NCI-H460 (cell line): ENCODE results near the gene KLHL26. TPM values are rescaled to one million over a fixed set of nuclear protein-coding genes. Genes with fewer than 3 reads are reported as not detected.

ENCODE experiments used
- DNase-seq: peaks from one replicate; pipeline ENCODE4 v3.0.0-alpha.2; 2016; ENCODE audit warnings: low read depth; ENCODE audit errors: extremely low read depth
- small RNA-seq, 2 experiments: library from RNA; depleted of rRNA; stranded (forward); fragments of <200 nt; gene quantifications; one replicate each; pipeline ENCODE3, GENCODE V24; 2014
- total RNA-seq: library from RNA; depleted of rRNA; stranded (reverse); fragments of >200 nt; shearing (Covaris generic); gene quantifications from 2 replicates; pipeline ENCODE4 v1.2.3, GENCODE V29; 2014; rRNA removed

Gene KLHL26
- total RNA-seq, 1 experiment from 2014 or later, result 6.4 TPM

GRCh38 chr19:18710996-18711751 is 74.3 kb downstream of the KLHL26 start:
- DNase-seq, result no peak

GRCh38 chr19:18711893-18712292 is 75.1 kb downstream of the KLHL26 start:
- DNase-seq, result no peak

GRCh38 chr19:18712981-18713380 is 76.2 kb downstream of the KLHL26 start:
- no peak for DNase-seq

GRCh38 chr19:18713550-18714117 is 76.8 kb downstream of the KLHL26 start:
- no peak for DNase-seq

GRCh38 chr19:18715416-18715815 is 78.6 kb downstream of the KLHL26 start:
- DNase-seq, result no peak

- no peak for DNase-seq
Measured at GRCh38 chr19:18716857-18717256, 80.0 kb downstream of the KLHL26 start.

- DNase-seq, result no peak
Measured at GRCh38 chr19:18717601-18718000, 80.8 kb downstream of the KLHL26 start.

- no peak for DNase-seq
Measured at GRCh38 chr19:18718015-18718526, 81.2 kb downstream of the KLHL26 start.

- no peak for DNase-seq
Measured at GRCh38 chr19:18718846-18719458, 82.1 kb downstream of the KLHL26 start.

- DNase-seq, result no peak
Measured at GRCh38 chr19:18719541-18719940, 82.7 kb downstream of the KLHL26 start.

Small RNAs within 50 kb of the gene (small RNA-seq; reads per million reads assigned to genes)
- gene RN7SL155P, result 0 reads per million in 2 experiments

Other genes starting within 250 kb of the KLHL26 start
- not detected in 2 replicates for gene LRRC25, start 239.4 kb upstream of the KLHL26 start, total RNA-seq
- gene SSBP4, start 217.6 kb upstream of the KLHL26 start, total RNA-seq, result 31.0 and 46.3 TPM in 2 replicates
- gene ISYNA1, start 198.9 kb upstream of the KLHL26 start, total RNA-seq, result 1.2 and 1.4 TPM in 2 replicates
- gene ELL, start 115.0 kb upstream of the KLHL26 start, total RNA-seq, result 6.7 and 8.2 TPM in 2 replicates
- gene FKBP8, start 93.5 kb upstream of the KLHL26 start, total RNA-seq, result 100.0 and 122 TPM in 2 replicates
- gene KXD1, start 79.2 kb upstream of the KLHL26 start, total RNA-seq, result 91.5 and 108 TPM in 2 replicates
- 1,097 and 1,144 TPM in 2 replicates for gene UBA52, start 65.2 kb upstream of the KLHL26 start, total RNA-seq
- 27.9 and 46.6 TPM in 2 replicates for gene REX1BD, start 48.2 kb upstream of the KLHL26 start, total RNA-seq
- 91.3 and 109 TPM in 2 replicates for gene CRLF1, start 30.2 kb upstream of the KLHL26 start, total RNA-seq
- 3.9 and 7.7 TPM in 2 replicates for gene TMEM59L, start 24.2 kb upstream of the KLHL26 start, total RNA-seq
- gene CRTC1, start 46.7 kb downstream of the KLHL26 start, total RNA-seq, result 2.9 and 3.2 TPM in 2 replicates
- not detected in 2 replicates for gene COMP, start 154.3 kb downstream of the KLHL26 start, total RNA-seq
- gene UPF1, start 194.9 kb downstream of the KLHL26 start, total RNA-seq, result 21.1 and 23.3 TPM in 2 replicates